Mucosa of descending colon (tissue), 3 donors: ENCODE results near the gene AP4S1. TPM values are rescaled to one million over a fixed set of nuclear protein-coding genes. Genes with fewer than 3 reads are reported as not detected.

Experiments
- ATAC-seq: fragments of 200-7000 bp; cut with Tn5 transposase; one replicate; pipeline ENCODE4 v1.9.1; 2020; ENCODE audit warnings: mild to moderate bottlenecking, moderate library complexity
- DNase-seq, 3 donors: peaks; one replicate each; pipeline ENCODE4 v3.0.0-alpha.2; 2020
- H3K36me3 ChIP-seq: fragments of 200-600 bp; one replicate; pipeline ENCODE4 v1.8.0; 2021; ENCODE audit warnings: low read depth, mild to moderate bottlenecking
- H3K4me1 ChIP-seq: fragments of 200-600 bp; one replicate; pipeline ENCODE4 v1.8.0; 2021; ENCODE audit warnings: low read depth, mild to moderate bottlenecking
- H3K4me3 ChIP-seq: fragments of 200-600 bp; one replicate; pipeline ENCODE4 v1.8.0; 2021; ENCODE audit warnings: mild to moderate bottlenecking
- H3K9me3 ChIP-seq: fragments of 200-600 bp; one replicate; pipeline ENCODE4 v1.8.0; 2021; ENCODE audit warnings: mild to moderate bottlenecking
- intact Hi-C, 2 donors: fragments of 100-400 bp; cut with DNase I in 1 of 2; cut with micrococcal nuclease in 1 of 2; formaldehyde crosslinking; loops; one replicate each; pipeline versions ENCODE4 v1.11.0 to v1.11.1; 2022; cut with DNase I, micrococcal nuclease
- total RNA-seq, 3 donors: library from RNA; stranded (reverse); fragmentation: NEBNext Ultra II Directional in 2 of 3; extraction: Animal tissue kit (Norgen Biotek cat#: 25700) in 2 of 3; gene quantifications; one replicate each; pipeline versions ENCODE4 v1.2.1 to v1.2.4, GENCODE V29; 2021 to 2023
- TF ChIP-seq, protein P1 (sequence below): fragments of 200-600 bp; IDR thresholded peaks from one replicate; pipeline ENCODE4 v1.8.0; 2022; ENCODE audit warnings: antibody characterized with exemption, mild to moderate bottlenecking
- donor health status: DM: no; HTN: no; CAD: no; lungs with moderate emphysema.
- donor health status: DM: no; HTN: no; CAD: no.
- donor health status: DM: no; HTN: yes; CAD: no.

Gene AP4S1
- total RNA-seq, 3 donors from 2014 or later = 3.0 to 9.9 (median 4.0) TPM

DNA sequence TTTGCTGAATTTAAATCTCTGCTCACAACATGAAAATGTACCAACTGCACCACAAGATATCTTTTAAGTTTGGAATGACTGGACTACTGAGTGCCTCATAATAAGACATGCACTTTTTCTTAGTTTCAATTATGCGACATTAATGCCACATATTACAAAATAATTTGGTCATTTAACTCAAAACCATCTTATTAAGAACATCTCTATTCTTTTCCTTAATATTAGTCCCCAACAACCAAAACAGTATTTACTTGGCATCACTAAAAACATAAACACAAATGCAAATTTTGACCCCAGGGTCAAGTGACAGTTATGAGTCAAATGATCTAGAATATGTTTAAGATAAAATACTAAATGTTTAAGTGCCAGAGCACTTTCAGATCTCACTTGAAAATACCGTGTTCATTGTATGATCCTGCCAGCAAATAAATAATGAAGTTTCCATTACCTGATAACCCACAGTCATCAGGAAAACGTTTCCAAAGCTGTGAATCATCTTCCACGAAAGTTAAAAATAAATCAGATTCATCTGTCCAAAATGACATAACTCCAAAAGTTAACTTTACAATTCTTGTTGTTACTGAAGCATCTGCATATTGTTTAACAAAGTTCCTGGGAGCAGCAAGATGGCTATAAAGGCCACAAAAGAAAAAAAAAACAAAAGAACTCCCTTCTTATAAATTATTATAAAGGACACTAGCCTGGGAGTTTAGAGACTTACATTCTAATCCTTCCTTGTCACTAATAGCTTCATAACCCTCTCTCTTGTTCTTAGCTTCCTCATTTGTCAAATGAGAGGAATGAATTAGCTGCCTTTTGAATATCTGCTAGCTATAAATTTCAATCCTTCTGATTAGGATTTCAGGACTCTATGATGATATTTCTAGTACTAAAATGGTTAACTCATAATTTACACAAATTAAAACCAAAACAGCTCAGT, 30.5 kb upstream of the AP4S1 start:
- Histone ChIP-seq H3K9me3 (peaks cover 5% of the 10 kb centered on the region), H3K4me3 (no peak overlapping the region), H3K36me3 (no peaks in the 10 kb centered on the region), H3K4me1 (peaks cover 10% of the 10 kb centered on the region)
- DNase-seq (no peak), ATAC-seq (no peak)
- intact Hi-C loops = no loop called here
- TF ChIP-seq, protein P1, sequence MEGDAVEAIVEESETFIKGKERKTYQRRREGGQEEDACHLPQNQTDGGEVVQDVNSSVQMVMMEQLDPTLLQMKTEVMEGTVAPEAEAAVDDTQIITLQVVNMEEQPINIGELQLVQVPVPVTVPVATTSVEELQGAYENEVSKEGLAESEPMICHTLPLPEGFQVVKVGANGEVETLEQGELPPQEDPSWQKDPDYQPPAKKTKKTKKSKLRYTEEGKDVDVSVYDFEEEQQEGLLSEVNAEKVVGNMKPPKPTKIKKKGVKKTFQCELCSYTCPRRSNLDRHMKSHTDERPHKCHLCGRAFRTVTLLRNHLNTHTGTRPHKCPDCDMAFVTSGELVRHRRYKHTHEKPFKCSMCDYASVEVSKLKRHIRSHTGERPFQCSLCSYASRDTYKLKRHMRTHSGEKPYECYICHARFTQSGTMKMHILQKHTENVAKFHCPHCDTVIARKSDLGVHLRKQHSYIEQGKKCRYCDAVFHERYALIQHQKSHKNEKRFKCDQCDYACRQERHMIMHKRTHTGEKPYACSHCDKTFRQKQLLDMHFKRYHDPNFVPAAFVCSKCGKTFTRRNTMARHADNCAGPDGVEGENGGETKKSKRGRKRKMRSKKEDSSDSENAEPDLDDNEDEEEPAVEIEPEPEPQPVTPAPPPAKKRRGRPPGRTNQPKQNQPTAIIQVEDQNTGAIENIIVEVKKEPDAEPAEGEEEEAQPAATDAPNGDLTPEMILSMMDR = no peak

- H3K9me3 ChIP-seq = peaks cover 5% of the 10 kb centered on the region
- no peak overlapping the region for H3K4me3 ChIP-seq
- no peaks in the 10 kb centered on the region for H3K36me3 ChIP-seq
- ATAC-seq (no peak), DNase-seq (no peak)
- intact Hi-C loops = no loop called here
- H3K4me1 ChIP-seq = peaks cover 9% of the 10 kb centered on the region
- TF ChIP-seq, protein P1 = no peak
These were observed 29.8 kb upstream of the AP4S1 start for GRCh38 chr14:30995689-30996088.

- no peaks in the 10 kb centered on the region for H3K36me3 ChIP-seq
- intact Hi-C loops = no loop called here
- H3K9me3 ChIP-seq = peaks cover 5% of the 10 kb centered on the region
- ATAC-seq (no peak), DNase-seq (no peak)
- no peak overlapping the region for H3K4me3 ChIP-seq
- H3K4me1 ChIP-seq = peaks cover 4% of the 10 kb centered on the region
- TF ChIP-seq, protein P1 = no peak
These were observed 28.4 kb upstream of the AP4S1 start for GRCh38 chr14:30996892-30997659.

DNA sequence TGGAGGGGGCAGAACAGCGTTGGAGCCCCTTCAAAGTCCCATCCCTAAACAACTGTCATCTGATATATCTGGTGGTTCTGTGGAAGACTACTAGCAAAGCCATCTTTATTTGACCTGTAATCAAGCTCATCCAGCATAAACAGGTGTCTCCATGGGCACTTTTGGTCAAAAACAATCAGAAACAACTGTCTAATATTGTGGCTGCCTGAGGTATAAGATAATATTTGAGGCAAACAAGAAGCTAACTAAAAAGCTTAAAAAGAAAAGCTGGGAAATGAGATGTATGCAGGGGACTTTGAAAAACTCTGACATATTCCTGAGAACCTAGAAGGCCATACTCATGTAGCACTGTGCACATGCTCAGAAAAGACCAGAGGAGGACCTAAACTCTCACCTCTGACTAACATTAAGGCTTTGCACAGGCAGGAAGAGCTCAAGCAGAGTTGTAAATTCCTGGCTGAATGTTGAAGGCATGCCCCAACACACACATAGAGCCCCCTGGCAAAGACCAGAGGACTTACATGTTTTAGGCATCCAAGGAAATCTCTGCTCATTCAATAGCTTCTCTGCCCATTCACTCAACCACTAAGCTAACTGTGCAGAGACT, 27.2 kb upstream of the AP4S1 start:
- TF ChIP-seq, protein P1 = no peak
- Histone ChIP-seq H3K36me3 (no peaks in the 10 kb centered on the region), H3K4me1 (peaks cover 4% of the 10 kb centered on the region), H3K4me3 (no peak overlapping the region), H3K9me3 (peaks cover 5% of the 10 kb centered on the region)
- ATAC-seq (no peak), DNase-seq (no peak)
- intact Hi-C loops = no loop called here

DNA sequence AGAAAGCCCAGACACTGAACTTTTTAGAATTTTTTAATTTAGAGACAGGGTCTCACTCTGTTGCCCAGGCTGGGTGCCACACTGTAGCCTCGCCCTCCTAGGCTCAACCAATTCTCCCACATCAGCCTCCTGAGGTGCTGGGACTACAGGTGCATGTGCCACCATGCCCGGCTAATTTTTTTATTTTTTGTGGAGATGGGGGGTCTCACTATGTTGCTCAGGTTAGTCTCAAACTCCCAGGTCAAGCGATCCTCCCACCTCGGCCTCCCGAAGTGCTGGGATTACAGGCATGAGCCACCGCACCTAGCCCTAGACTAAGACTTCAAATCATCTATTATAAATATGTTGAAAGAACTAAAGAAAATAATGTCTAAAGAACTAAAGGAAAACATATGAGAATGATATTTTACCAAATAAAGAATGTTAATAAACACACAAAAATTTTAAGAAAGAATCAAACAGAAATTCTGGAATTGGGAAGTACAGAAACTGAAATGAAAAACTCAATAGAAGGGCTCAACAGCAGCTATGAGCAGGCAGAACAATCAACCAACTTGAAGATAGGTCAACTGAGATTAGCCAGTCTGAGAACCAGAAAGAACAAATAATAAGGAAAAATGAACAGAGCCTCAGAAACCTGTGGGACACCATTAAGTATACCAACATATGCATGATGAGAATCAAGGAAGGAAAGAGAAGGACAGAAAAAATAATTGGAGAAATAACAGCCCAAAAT, 26.2 kb upstream of the AP4S1 start:
- Histone ChIP-seq H3K4me3 (no peak overlapping the region), H3K36me3 (no peaks in the 10 kb centered on the region), H3K9me3 (peaks cover 5% of the 10 kb centered on the region), H3K4me1 (peaks cover 3% of the 10 kb centered on the region)
- no peak for ATAC-seq
- TF ChIP-seq, protein P1 = no peak
- intact Hi-C loops = no loop called here
- DNase-seq = no peak
